ENCODE measurements around the gene PDXK. TPM values are rescaled to one million over a fixed set of nuclear protein-coding genes. Genes with fewer than 3 reads are reported as not detected.

Gene PDXK
- total and polyA plus RNA-seq, 9 of the 15 experiments (the other 6 are each of a cell fraction or from before 2014, with no cell fraction given): 5.6 to 162 (median 76.5) TPM

DNA sequence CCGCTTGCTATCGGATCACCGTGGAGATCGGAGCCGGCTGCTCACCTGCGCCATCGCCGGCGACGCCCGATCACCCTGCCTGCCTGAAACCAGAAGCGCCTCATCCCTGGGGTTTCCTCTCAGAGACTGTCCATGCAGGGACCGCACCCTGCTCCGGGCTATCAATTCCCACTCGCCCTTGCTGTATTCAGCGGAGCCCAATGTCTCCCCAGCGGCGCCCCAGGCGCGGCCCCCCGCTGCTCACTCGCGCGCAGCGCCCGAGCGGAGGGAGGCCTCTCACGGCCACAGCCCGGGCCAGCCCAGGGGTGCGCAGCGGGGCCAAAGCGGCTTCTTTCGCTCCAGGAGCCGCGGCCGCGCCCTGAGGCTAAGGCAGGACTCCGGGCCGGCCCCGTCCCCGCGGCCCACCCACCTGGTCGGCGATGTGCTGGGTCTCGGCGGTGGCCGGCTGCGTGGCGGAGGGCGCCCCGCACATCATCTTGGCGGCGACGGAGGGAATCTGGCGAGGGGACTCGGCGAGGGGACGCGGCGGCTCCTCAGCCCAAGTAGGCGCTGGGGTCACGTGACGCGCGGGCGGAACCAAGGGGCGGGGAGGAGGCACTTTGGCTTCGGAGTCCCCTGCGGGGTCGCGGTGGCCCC is 57.0 kb downstream of the PDXK start, which contains the start of gene CSTB (continued):
- peak; percentile 51; the same call in 1 of the 2 replicates for TF ChIP-seq EP400 (IDR thresholded peaks at IDR 0.05)
- no peak for TF ChIP-seq ZFP30 (CRISPR knock-in tag; IDR thresholded peaks at IDR 0.05; ENCODE audit: borderline replicate concordance)
- TF ChIP-seq RB1 (IDR thresholded peaks at IDR 0.05; ENCODE audit: low read depth): peak; percentile 72
- TF ChIP-seq SIN3A (IDR thresholded peaks at IDR 0.05; ENCODE audit: borderline replicate concordance in 2 of 2, control insufficient read depth in 1 of 2, low read depth in 2 of 2, low read length in 2 of 2): peak in 1 of 2 experiments; percentile 2; a peak in 1 of 4 replicates
- TF ChIP-seq ZBTB17 (CRISPR knock-in tag; IDR thresholded peaks at IDR 0.05): no peak
- no peak for TF ChIP-seq ILF3 (IDR thresholded peaks at IDR 0.05; ENCODE audit: borderline replicate concordance)
- no peak for TF ChIP-seq RNF2 (IDR thresholded peaks at IDR 0.05)
- TF ChIP-seq ZBTB1 (CRISPR knock-in tag; IDR thresholded peaks at IDR 0.05; ENCODE audit: borderline replicate concordance, low read depth): peak; percentile 82
- peak; percentile 66 for TF ChIP-seq CHD1 (IDR thresholded peaks at IDR 0.05; ENCODE audit: low read length)
- 0 out of 2 replicates have a peak, but pooled peaks have one; percentile 24 for TF ChIP-seq FOXP4 (CRISPR knock-in tag; IDR thresholded peaks at IDR 0.05; ENCODE audit: borderline replicate concordance)
- no peak for TF ChIP-seq THRAP3 (IDR thresholded peaks at IDR 0.05; ENCODE audit: borderline replicate concordance)
- no peak for TF ChIP-seq ZNF707 (CRISPR knock-in tag; conservative IDR thresholded peaks at IDR 0.05)
- TF ChIP-seq NFATC3 (IDR thresholded peaks at IDR 0.05): no peak
- TF ChIP-seq SRSF9 (IDR thresholded peaks at IDR 0.05; ENCODE audit: borderline replicate concordance, low read depth, low read length): no peak
- TF ChIP-seq PTTG1 (tag; IDR thresholded peaks at IDR 0.05; ENCODE audit: low read depth): no peak
- no peak for TF ChIP-seq SMAD2 (IDR thresholded peaks at IDR 0.05; ENCODE audit: low read depth, low read length)
- no peak for TF ChIP-seq KLF6 (CRISPR knock-in tag; IDR thresholded peaks at IDR 0.05; ENCODE audit: borderline replicate concordance)
- TF ChIP-seq HDAC6 (IDR thresholded peaks at IDR 0.05; ENCODE audit: low read depth, low read length): 0 out of 2 replicates have a peak, but pooled peaks have one; percentile 70

Measured in K562 (cell line).